Ecto neural progenitor cell (in vitro differentiated cells): ENCODE data around the gene SIMC1.

ENCODE experiments used
- DNase-seq: peaks from one replicate; pipeline ENCODE4 v3.0.0-alpha.2; 2018; ENCODE audit warnings: low spot score

Gene SIMC1

GRCh38 chr5:176317534-176318374 lies 79.5 kb downstream of the SIMC1 start:
- DNase-seq, result no peak

GRCh38 chr5:176319827-176320554 lies 81.8 kb downstream of the SIMC1 start:
- no peak for DNase-seq

GRCh38 chr5:176320577-176320976 lies 82.4 kb downstream of the SIMC1 start:
- DNase-seq, result no peak

- no peak for DNase-seq
Observed at GRCh38 chr5:176334031-176334770, 96.0 kb downstream of the SIMC1 start.

GRCh38 chr5:176337913-176338312 lies 99.7 kb downstream of the SIMC1 start:
- DNase-seq, result no peak

- DNase-seq, result no peak
Observed at GRCh38 chr5:176339304-176339703, 101.1 kb downstream of the SIMC1 start.

- DNase-seq, result no peak
Observed at GRCh38 chr5:176341325-176342157, 103.3 kb downstream of the SIMC1 start.

GRCh38 chr5:176342158-176342483 lies 103.9 kb downstream of the SIMC1 start:
- no peak for DNase-seq

GRCh38 chr5:176342766-176343458 lies 104.7 kb downstream of the SIMC1 start:
- no peak for DNase-seq

- no peak for DNase-seq
Observed at GRCh38 chr5:176350416-176350815, 112.2 kb downstream of the SIMC1 start.

GRCh38 chr5:176352116-176352878 lies 114.1 kb downstream of the SIMC1 start:
- DNase-seq, result no peak

- no peak for DNase-seq
Observed at GRCh38 chr5:176353533-176353932, 115.3 kb downstream of the SIMC1 start.

GRCh38 chr5:176355400-176356178 lies 117.4 kb downstream of the SIMC1 start:
- no peak for DNase-seq

- no peak for DNase-seq
Observed at GRCh38 chr5:176356179-176356566, 117.9 kb downstream of the SIMC1 start.

GRCh38 chr5:176359658-176360057 lies 121.4 kb downstream of the SIMC1 start:
- DNase-seq, result no peak

- DNase-seq, result peak; percentile 70
Observed at GRCh38 chr5:176360894-176361436, 122.7 kb downstream of the SIMC1 start.

GRCh38 chr5:176361437-176362232 lies 123.4 kb downstream of the SIMC1 start, which contains the start of gene KIAA1191:
Gene KIAA1191 (minus strand): TSS chr5:176361764. CDS start chr5:176359508, 2,256 bp downstream.
- peak; percentile 94 for DNase-seq

GRCh38 chr5:176362233-176362490 lies 123.9 kb downstream of the SIMC1 start:
- no peak for DNase-seq
